Measurements from ENCODE around the gene AIG1.

Gene AIG1

DNA sequence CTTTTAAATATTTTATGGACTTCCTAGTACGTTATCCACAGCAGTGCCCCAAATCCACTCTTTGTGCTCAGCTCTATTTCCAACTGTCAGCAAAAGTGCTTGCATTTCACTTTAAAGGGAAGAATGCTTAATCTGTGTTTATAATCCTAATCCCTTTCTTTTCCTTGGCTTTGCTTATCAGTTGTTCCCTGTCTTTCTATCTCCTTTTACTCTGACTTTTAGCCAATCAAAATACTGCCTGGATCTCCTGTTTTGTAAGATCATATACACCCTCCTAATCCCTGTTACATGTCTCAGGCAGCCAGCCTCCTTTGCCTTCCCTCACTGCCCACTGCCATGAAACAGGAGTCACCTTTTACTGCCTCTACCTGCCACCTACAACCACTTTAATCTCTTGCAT, 102.9 kb downstream of the AIG1 start:
- Histone ChIP-seq H3K9ac (ENCODE audit: low read length) (no peak overlapping the region), H3K4me2 (ENCODE audit: low read depth, low read length) (no peak overlapping the region), H3K27me3 (replicated peaks; ENCODE audit: insufficient read depth, low read length) (no peaks in the 10 kb centered on the region)

DNA sequence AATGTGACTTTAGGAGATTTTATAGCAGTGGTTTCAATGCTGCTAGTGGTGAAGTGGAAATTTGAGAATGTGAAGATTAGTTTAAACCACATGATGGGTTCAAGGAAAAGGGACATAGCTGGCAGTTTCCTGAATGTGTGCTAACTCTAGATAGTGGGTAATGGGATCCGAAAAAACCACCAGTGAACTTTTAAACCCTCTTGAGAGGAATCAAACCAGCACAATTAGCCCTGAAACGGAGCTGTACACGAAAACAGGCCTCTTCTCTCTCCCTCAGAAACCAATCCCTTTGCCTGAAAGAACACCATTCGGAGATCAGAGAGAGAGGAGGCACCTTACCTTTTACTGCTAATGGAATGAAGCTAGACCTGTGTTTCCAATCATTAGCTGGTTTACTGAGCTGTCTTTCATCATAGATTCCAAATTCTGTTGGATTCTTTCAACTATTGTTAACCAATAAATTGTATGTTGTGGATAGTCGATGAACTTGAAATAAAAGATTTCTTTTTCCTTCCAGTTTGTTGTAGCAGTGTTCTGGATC, 103.9 kb downstream of the AIG1 start:
- Histone ChIP-seq H3K9me2 (replicated peaks; ENCODE audit: insufficient read depth, low read length) (no peaks in the 10 kb centered on the region), H3K9me3 (replicated peaks; ENCODE audit: insufficient read depth, low read length) (no peaks in the 10 kb centered on the region), H3K79me2 (ENCODE audit: low read length) (no peaks in the 10 kb centered on the region), H3F3A (ENCODE audit: insufficient read depth, low read length) (no peaks in the 10 kb centered on the region), H2AFZ (ENCODE audit: low read length) (no peak overlapping the region), H3K27me3 (replicated peaks; ENCODE audit: insufficient read depth, low read length) (no peaks in the 10 kb centered on the region), H3K9ac (ENCODE audit: low read length) (no peak overlapping the region), H3K4me3 (ENCODE audit: low read length) (no peak overlapping the region), H3K4me1 (ENCODE audit: low read length) (no peaks in the 10 kb centered on the region), H3K27ac (ENCODE audit: low read length) (no peak overlapping the region), H3K36me3 (replicated peaks; ENCODE audit: insufficient read depth, low read length) (no peaks in the 10 kb centered on the region), H3K4me2 (ENCODE audit: low read depth, low read length) (no peak overlapping the region), H4K20me1 (ENCODE audit: insufficient read depth, low read length) (no peaks in the 10 kb centered on the region)
- DNase-seq, result no peak
- TF ChIP-seq CTCF (IDR thresholded peaks at IDR 0.05; ENCODE audit: low read length) (no peak), EZH2phosphoT487 (IDR thresholded peaks at IDR 0.05; ENCODE audit: low read length) (no peak), EZH2 (optimal IDR thresholded peaks at IDR 0.05; ENCODE audit: low read depth, low read length) (no peak)

More for the DNA sequence above, 102.9 kb downstream of the AIG1 start:
- H3K9me3 ChIP-seq (replicated peaks; ENCODE audit: insufficient read depth, low read length), result no peaks in the 10 kb centered on the region
- no peak for DNase-seq
- no peaks in the 10 kb centered on the region for H3K4me1 ChIP-seq (ENCODE audit: low read length)
- H2AFZ ChIP-seq (ENCODE audit: low read length), result no peak overlapping the region
- H3K4me3 ChIP-seq (ENCODE audit: low read length), result no peak overlapping the region
- H3K27ac ChIP-seq (ENCODE audit: low read length), result no peak overlapping the region
- H3K79me2 ChIP-seq (ENCODE audit: low read length), result no peaks in the 10 kb centered on the region
- TF ChIP-seq CTCF (IDR thresholded peaks at IDR 0.05; ENCODE audit: low read length) (no peak), EZH2phosphoT487 (IDR thresholded peaks at IDR 0.05; ENCODE audit: low read length) (no peak), EZH2 (optimal IDR thresholded peaks at IDR 0.05; ENCODE audit: low read depth, low read length) (no peak)
- H4K20me1 ChIP-seq (ENCODE audit: insufficient read depth, low read length), result no peaks in the 10 kb centered on the region
- H3F3A ChIP-seq (ENCODE audit: insufficient read depth, low read length), result no peaks in the 10 kb centered on the region
- H3K36me3 ChIP-seq (replicated peaks; ENCODE audit: insufficient read depth, low read length), result no peaks in the 10 kb centered on the region
- H3K9me2 ChIP-seq (replicated peaks; ENCODE audit: insufficient read depth, low read length), result no peaks in the 10 kb centered on the region

DNA sequence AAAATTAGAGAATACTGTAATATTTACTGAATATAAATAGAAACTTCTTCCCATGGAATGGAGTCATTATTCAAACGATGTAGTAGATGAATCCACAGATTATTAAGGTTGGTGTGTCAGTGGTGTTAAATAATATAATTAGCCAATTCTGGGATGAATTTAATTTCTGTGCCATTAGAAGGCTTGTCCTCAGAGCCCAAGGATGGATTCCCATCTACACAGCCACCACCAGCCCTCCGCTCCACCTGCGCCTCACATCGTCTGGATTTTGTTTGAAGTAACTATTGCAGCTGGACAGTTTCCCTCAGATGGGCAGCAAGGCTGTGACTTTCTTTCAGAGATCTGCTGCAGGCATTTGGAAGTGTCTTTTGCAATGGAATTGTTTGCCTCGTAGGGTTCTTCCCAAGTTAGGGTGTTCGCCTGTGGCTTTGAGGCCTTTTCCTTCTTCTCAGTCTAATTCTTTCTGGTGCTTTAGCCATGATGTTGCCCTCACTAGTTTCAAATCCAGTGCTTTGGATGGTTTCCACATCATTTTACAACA, 104.7 kb downstream of the AIG1 start:
- Histone ChIP-seq H3K4me3 (ENCODE audit: low read length) (no peak overlapping the region), H3K9ac (ENCODE audit: low read length) (no peak overlapping the region), H2AFZ (ENCODE audit: low read length) (no peak overlapping the region), H3K4me1 (ENCODE audit: low read length) (no peaks in the 10 kb centered on the region), H3F3A (ENCODE audit: insufficient read depth, low read length) (no peaks in the 10 kb centered on the region), H3K27ac (ENCODE audit: low read length) (no peak overlapping the region), H3K79me2 (ENCODE audit: low read length) (no peaks in the 10 kb centered on the region), H3K27me3 (replicated peaks; ENCODE audit: insufficient read depth, low read length) (no peaks in the 10 kb centered on the region), H3K9me3 (replicated peaks; ENCODE audit: insufficient read depth, low read length) (no peaks in the 10 kb centered on the region), H3K9me2 (replicated peaks; ENCODE audit: insufficient read depth, low read length) (no peaks in the 10 kb centered on the region), H4K20me1 (ENCODE audit: insufficient read depth, low read length) (no peaks in the 10 kb centered on the region), H3K4me2 (ENCODE audit: low read depth, low read length) (no peak overlapping the region), H3K36me3 (replicated peaks; ENCODE audit: insufficient read depth, low read length) (no peaks in the 10 kb centered on the region)
- DNase-seq, result no peak
- no peak for TF ChIP-seq EZH2 (optimal IDR thresholded peaks at IDR 0.05; ENCODE audit: low read depth, low read length)
- no peak for TF ChIP-seq CTCF (IDR thresholded peaks at IDR 0.05; ENCODE audit: low read length)
- no peak for TF ChIP-seq EZH2phosphoT487 (IDR thresholded peaks at IDR 0.05; ENCODE audit: low read length)

Data from MM.1S (cell line).